22Rv1 (cell line): ENCODE measurements around the gene SSC4D.

Source experiments
- CTCF ChIP-seq: fragments of 450-650 bp; IDR thresholded peaks from 2 replicates; pipeline ENCODE4 v1.5.1; 2017; ENCODE audit warnings: mild to moderate bottlenecking
- ZFX ChIP-seq: fragments of 450-650 bp; IDR thresholded peaks from 2 replicates; pipeline ENCODE4 v1.6.1; 2017; ENCODE audit warnings: antibody characterized with exemption, borderline replicate concordance

GRCh38 chr7:76356823-76357222 lies 52.7 kb downstream of the SSC4D start:
- TF ChIP-seq CTCF (0 out of 2 replicates have a peak, but pooled peaks have one; percentile 5), ZFX (no peak)
